ENCODE data around the gene SUSD5. TPM values are rescaled to one million over a fixed set of nuclear protein-coding genes. Genes with fewer than 3 reads are reported as not detected.
A peak's percentile ranks its signal among the peaks of the same experiment; 100 is the strongest.

Gene SUSD5
- total and polyA plus RNA-seq, 2 experiments from 2014 or later = 1.4 to 3.6 TPM

GRCh38 chr3:33171580-33171979, 47.0 kb downstream of the SUSD5 start:
- Histone ChIP-seq H3K79me2 (replicated peaks; ENCODE audit: insufficient read depth) (no peaks in the 10 kb centered on the region), H4K20me1 (replicated peaks; ENCODE audit: insufficient read depth) (no peaks in the 10 kb centered on the region), H3K4me3 (no peak overlapping the region), H3F3A (replicated peaks; ENCODE audit: low read depth) (no peaks in the 10 kb centered on the region), H3K9me2 (ENCODE audit: insufficient read depth) (no peaks in the 10 kb centered on the region), H2AFZ (0 out of 2 replicates have a peak overlapping the region, but pooled peaks have one; percentile 23), H3K4me1 (ENCODE audit: insufficient read depth) (no peaks in the 10 kb centered on the region), H3K27ac (ENCODE audit: low read depth) (no peak overlapping the region), H3K4me2 (no peak overlapping the region), H3K36me3 (ENCODE audit: insufficient read depth) (no peaks in the 10 kb centered on the region), H3K27me3 (ENCODE audit: insufficient read depth) (no peaks in the 10 kb centered on the region)
- Mint-ChIP-seq H3K4me3 (no peak overlapping the region), H3K27ac (no peak overlapping the region), H3K36me3 (ENCODE audit: low read depth) (no peaks in the 10 kb centered on the region), H3K9me3 (no peaks in the 10 kb centered on the region), H3K4me1 (no peaks in the 10 kb centered on the region), H3K27me3 (ENCODE audit: insufficient read depth, low read depth, poor library complexity) (peaks cover 2% of the 10 kb centered on the region)
- ATAC-seq (no peak), DNase-seq (ENCODE audit: low spot score) (no peak)
- no peak for TF ChIP-seq STAT1 (IDR thresholded peaks at IDR 0.05; ENCODE audit: unreplicated experiment)
- no peak for TF ChIP-seq JUNB (IDR thresholded peaks at IDR 0.05; ENCODE audit: unreplicated experiment)
- TF ChIP-seq ZNF114 (CRISPR knock-in tag; IDR thresholded peaks at IDR 0.05) = no peak
- no peak for TF ChIP-seq ETS1 (IDR thresholded peaks at IDR 0.05)
- no peak for TF ChIP-seq ZNF331 (CRISPR knock-in tag; IDR thresholded peaks at IDR 0.05; ENCODE audit: low read depth)
- TF ChIP-seq EZH2 (IDR thresholded peaks at IDR 0.05; ENCODE audit: low read depth, unreplicated experiment) = no peak
- TF ChIP-seq CREB1 (CRISPR knock-in tag; IDR thresholded peaks at IDR 0.05; ENCODE audit: low read depth) = no peak
- no peak for TF ChIP-seq CTCF (conservative IDR thresholded peaks at IDR 0.05; ENCODE audit: low read depth in 2 of 2)
- no peak for TF ChIP-seq EZH2phosphoT487 (IDR thresholded peaks at IDR 0.05; ENCODE audit: unreplicated experiment)
- TF ChIP-seq POLR2AphosphoS5 (IDR thresholded peaks at IDR 0.05; ENCODE audit: low read depth) = no peak
- no peak for TF ChIP-seq NANOG (IDR thresholded peaks at IDR 0.05; ENCODE audit: borderline replicate concordance)
- TF ChIP-seq REST (IDR thresholded peaks at IDR 0.05; ENCODE audit: unreplicated experiment) = no peak
- TF ChIP-seq ZNF462 (CRISPR knock-in tag; IDR thresholded peaks at IDR 0.05) = no peak

All from GM23338 (cell line).